Measurements from ENCODE around the gene NLRP12.

DNA sequence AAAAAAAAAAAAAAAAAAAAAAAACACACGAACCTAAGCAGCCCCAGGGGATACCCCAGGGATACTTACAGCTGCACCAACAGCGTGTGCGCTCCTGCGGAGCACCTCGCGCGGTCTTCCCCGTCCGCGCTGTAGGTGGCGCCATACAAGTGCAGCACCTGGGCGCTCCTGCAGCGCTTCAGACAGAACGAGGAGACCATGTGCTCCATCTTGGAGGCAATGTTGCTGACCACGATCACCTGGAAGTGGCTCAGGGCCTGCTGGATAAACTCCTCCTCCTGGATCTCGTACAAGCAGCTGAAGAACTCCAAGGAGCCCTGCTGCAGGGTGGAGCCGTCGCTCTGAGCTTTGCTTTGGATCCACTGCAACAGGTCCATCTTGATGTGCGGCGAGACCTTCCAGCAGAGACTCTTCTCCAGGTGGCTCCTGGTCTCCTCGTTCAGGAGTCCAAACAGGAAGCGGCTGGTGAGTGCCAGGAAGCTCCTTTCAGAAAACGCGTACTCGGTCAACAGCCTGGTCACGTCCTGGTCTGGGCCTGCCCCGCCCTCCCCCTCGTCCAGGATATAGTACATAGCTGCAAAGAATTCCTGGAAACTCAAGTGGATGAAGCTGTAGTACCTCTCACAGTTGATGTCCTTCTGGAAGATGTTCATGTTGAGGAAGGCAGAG is 14.5 kb downstream of the NLRP12 start:
- TF ChIP-seq, protein P1, sequence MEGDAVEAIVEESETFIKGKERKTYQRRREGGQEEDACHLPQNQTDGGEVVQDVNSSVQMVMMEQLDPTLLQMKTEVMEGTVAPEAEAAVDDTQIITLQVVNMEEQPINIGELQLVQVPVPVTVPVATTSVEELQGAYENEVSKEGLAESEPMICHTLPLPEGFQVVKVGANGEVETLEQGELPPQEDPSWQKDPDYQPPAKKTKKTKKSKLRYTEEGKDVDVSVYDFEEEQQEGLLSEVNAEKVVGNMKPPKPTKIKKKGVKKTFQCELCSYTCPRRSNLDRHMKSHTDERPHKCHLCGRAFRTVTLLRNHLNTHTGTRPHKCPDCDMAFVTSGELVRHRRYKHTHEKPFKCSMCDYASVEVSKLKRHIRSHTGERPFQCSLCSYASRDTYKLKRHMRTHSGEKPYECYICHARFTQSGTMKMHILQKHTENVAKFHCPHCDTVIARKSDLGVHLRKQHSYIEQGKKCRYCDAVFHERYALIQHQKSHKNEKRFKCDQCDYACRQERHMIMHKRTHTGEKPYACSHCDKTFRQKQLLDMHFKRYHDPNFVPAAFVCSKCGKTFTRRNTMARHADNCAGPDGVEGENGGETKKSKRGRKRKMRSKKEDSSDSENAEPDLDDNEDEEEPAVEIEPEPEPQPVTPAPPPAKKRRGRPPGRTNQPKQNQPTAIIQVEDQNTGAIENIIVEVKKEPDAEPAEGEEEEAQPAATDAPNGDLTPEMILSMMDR (IDR thresholded peaks at IDR 0.05): no peak
- TF ChIP-seq POLR2AphosphoS5 (IDR thresholded peaks at IDR 0.05) (no peak), POLR2A (IDR thresholded peaks at IDR 0.05) (no peak), EP300 (IDR thresholded peaks at IDR 0.05) (no peak)
